Measurements from ENCODE around the gene TP53I13. TPM values are rescaled to one million over a fixed set of nuclear protein-coding genes. Genes with fewer than 3 reads are reported as not detected.

Gene TP53I13
- total and polyA plus RNA-seq, 2 of the 13 experiments (the other 11 are each of a cell fraction or from before 2014, with no cell fraction given): 16.9 to 25.7 TPM

DNA sequence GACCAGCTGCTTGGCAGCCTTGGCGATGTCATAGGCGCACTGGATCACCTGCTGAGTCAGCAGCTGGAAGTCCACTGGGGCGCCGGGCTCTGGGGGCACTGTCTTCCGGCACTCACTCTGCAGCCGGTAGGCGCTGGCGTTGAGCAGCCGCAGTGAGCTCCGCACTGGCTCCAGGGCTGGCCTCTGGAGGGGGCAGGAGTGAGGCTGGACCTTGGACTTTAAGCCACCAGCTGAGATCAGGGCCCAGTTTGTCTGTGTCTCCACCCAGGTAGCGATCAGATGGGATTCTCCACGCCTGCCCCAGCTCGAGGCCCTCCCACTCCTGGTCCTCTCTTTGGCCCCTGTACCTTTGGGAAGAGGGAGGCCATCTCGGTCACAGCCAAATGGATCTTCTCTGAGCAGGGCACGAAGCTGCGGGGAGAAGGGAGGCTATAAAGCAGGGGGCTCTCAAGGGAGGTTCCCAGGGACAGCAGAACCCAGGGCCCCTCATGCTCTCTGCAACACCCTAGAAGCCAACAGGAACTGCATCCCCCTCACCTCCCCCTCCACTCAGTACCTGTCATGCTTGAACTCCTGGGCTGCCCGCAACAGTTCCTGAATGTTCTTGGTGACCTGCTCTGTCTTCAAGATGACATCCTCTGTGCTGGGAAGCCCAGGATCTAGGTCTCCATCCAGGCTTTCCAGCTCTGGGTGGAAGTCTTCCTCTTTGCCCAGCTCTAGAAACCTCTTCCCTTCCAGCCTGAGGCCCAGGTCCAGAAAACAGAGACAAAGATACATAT lies 6.4 kb downstream of the TP53I13 start (continued):
- TF ChIP-seq ZUFSP (CRISPR knock-in tag; IDR thresholded peaks at IDR 0.05; ENCODE audit: borderline replicate concordance) (no peak), ZIK1 (CRISPR knock-in tag; IDR thresholded peaks at IDR 0.05; ENCODE audit: borderline replicate concordance, low read depth) (0 out of 2 replicates have a peak, but pooled peaks have one; percentile 34), ZEB1 (IDR thresholded peaks at IDR 0.05; ENCODE audit: insufficient replicate concordance, low read depth) (no peak), EED (CRISPR knock-in tag; IDR thresholded peaks at IDR 0.05) (no peak), RFXAP (CRISPR knock-in tag; IDR thresholded peaks at IDR 0.05; ENCODE audit: borderline replicate concordance) (peak; percentile 37; the same call in 1 of the 2 replicates), ZBTB10 (CRISPR knock-in tag; IDR thresholded peaks at IDR 0.05; ENCODE audit: borderline replicate concordance) (0 out of 2 replicates have a peak, but pooled peaks have one; percentile 7), ZNF263 (CRISPR knock-in tag; IDR thresholded peaks at IDR 0.05) (peak; percentile 40; the same call in 1 of the 2 replicates), ZNF343 (CRISPR knock-in tag; IDR thresholded peaks at IDR 0.05) (peak; percentile 68; the same call in 1 of the 2 replicates), EHMT2 (IDR thresholded peaks at IDR 0.05; ENCODE audit: borderline replicate concordance, low read depth, low read length) (no peak), ZFP37 (CRISPR knock-in tag; IDR thresholded peaks at IDR 0.05; ENCODE audit: borderline replicate concordance) (no peak), ZBTB3 (CRISPR knock-in tag; IDR thresholded peaks at IDR 0.05; ENCODE audit: borderline replicate concordance, low read depth) (peak; percentile 99), ZNF350 (CRISPR knock-in tag; IDR thresholded peaks at IDR 0.05; ENCODE audit: borderline replicate concordance, low read depth) (peak; percentile 85), HBP1 (CRISPR knock-in tag; IDR thresholded peaks at IDR 0.05; ENCODE audit: low read depth) (0 out of 2 replicates have a peak, but pooled peaks have one; percentile 34), GATAD2A (CRISPR knock-in tag; IDR thresholded peaks at IDR 0.05) (peak; percentile 84), ZFP36L2 (CRISPR knock-in tag; IDR thresholded peaks at IDR 0.05) (no peak)
- TF ChIP-seq, protein P1, sequence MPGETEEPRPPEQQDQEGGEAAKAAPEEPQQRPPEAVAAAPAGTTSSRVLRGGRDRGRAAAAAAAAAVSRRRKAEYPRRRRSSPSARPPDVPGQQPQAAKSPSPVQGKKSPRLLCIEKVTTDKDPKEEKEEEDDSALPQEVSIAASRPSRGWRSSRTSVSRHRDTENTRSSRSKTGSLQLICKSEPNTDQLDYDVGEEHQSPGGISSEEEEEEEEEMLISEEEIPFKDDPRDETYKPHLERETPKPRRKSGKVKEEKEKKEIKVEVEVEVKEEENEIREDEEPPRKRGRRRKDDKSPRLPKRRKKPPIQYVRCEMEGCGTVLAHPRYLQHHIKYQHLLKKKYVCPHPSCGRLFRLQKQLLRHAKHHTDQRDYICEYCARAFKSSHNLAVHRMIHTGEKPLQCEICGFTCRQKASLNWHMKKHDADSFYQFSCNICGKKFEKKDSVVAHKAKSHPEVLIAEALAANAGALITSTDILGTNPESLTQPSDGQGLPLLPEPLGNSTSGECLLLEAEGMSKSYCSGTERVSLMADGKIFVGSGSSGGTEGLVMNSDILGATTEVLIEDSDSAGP (CRISPR knock-in tag; IDR thresholded peaks at IDR 0.05; ENCODE audit: borderline replicate concordance): peak; percentile 93
- TF ChIP-seq, protein P2, sequence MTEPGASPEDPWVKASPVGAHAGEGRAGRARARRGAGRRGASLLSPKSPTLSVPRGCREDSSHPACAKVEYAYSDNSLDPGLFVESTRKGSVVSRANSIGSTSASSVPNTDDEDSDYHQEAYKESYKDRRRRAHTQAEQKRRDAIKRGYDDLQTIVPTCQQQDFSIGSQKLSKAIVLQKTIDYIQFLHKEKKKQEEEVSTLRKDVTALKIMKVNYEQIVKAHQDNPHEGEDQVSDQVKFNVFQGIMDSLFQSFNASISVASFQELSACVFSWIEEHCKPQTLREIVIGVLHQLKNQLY (CRISPR knock-in tag; IDR thresholded peaks at IDR 0.05): peak; percentile 23; the same call in 1 of the 2 replicates
- TF ChIP-seq, protein P3, sequence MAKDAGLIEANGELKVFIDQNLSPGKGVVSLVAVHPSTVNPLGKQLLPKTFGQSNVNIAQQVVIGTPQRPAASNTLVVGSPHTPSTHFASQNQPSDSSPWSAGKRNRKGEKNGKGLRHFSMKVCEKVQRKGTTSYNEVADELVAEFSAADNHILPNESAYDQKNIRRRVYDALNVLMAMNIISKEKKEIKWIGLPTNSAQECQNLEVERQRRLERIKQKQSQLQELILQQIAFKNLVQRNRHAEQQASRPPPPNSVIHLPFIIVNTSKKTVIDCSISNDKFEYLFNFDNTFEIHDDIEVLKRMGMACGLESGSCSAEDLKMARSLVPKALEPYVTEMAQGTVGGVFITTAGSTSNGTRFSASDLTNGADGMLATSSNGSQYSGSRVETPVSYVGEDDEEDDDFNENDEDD (CRISPR knock-in tag; IDR thresholded peaks at IDR 0.05; ENCODE audit: borderline replicate concordance): peak; percentile 73; the same call in 1 of the 2 replicates

Data from HepG2 (cell line).